ENCODE results near the gene PPIB.

DNA sequence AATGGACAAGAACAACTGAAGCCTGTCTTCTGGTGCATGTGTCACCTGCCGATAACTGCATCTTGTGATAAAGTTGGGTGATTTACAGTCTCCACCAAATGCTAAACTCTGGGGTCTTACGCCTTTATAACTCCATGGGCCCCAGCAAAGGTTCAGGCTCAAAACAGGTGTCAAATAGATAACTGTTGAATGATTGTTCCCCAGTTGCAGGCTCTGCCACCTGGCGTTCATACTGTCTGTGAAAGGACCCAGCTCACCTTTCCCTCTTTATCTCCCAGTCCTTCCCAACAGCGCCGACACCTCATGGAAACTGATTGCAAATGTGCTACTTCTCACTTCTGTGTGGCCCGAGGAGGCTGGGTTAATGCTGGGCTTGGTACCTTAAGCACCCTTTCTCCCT lies 19.5 kb downstream of the PPIB start:
- TF ChIP-seq GATA2 (IDR thresholded peaks at IDR 0.05; ENCODE audit: low read depth, low read length) (no peak), GATA3 (IDR thresholded peaks at IDR 0.05; ENCODE audit: low read depth, low read length) (no peak)
